NCI-H2227 treated with DMSO at 0.1 percent for 48 hours (cell line): ENCODE results near the gene NOX1.
A peak's percentile ranks its signal among the peaks of the same experiment; 100 is the strongest.

Experiments
- DNase-seq: peaks from one replicate; lab custom pipeline; 2025; lab: John Stamatoyannopoulos, UW

The NOX1 gene

GRCh38 chrX:100874325-100874724, at the start of gene NOX1:
Gene NOX1 (minus strand): TSS chrX:100874359. CDS start chrX:100874139, 220 bp downstream.
- no peak for DNase-seq

GRCh38 chrX:100915562-100915961, 41.4 kb upstream of the NOX1 start:
- no peak for DNase-seq

DNA sequence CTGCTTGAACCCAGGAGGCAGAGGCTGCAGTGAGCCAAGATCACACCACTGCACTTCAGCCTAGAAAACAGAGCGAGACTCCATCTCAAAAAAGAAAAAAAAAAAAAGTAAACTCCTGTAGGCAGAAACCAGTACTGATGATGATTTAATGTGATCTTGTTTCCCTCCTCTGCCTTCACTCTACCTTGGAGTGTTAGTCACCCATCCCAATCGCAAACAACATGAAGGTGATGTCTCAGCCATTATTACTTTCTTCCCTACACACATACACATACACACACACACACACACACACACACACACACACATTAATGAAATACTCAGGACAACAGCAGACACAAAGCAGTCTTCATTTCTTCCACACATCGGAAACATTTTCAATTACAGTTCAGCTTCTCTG, 39.0 kb upstream of the NOX1 start:
- no peak for DNase-seq

- DNase-seq = no peak
Measured at GRCh38 chrX:100911731-100912130, 37.6 kb upstream of the NOX1 start.

- DNase-seq = no peak
Measured at GRCh38 chrX:100905620-100906019, 31.5 kb upstream of the NOX1 start.

DNA sequence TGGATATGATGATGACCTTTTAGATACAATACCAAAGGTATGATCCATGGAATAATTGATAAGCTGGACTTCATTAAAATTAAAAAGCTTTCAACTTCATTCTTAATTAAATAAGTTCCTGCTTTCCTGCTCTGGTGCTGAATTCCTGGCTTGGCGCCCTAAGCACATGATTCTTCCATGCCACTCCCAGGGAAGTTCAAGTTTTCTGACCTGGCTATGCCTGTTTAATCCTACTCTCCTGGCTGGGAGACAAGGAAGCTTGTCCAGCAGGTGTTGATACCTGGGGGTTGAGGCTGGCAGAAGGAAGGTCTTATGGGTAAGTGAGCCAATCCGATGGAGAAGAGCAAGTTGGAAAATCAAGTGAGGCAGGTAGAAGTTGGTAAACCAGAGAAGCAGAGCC, 30.3 kb upstream of the NOX1 start:
- DNase-seq = no peak

DNA sequence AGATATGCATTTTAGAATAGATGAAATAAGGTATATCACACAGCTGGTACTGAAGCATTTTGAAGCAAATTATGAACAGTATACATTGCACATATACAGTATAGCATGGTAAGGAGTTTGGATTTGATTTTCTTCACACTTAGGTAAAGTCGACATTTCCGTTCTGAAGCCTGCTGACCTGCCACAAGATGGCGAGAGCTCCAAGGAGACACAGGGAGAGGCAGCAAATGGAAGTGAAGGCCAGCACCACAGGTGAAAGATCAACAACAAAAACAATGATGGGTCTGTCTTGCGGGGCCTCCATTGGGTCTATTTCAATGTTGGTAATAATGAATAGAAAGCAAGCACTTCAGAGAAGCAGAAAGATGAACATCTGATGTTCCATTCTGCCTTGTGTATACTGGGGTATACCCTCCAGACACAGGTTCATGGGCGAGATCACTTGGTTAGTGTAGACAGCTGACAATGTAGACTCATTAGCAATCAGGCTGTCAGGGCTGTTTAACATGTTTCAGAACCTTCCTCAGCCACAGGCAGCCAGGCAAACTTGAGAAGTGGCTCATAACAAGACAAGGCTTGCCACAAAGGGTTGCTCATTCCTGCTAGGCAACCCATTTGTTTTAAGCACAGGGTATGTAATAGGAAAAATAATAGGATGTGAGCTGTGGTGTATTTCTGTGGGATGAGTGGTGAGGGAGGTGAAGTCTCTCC, 21.4 kb upstream of the NOX1 start:
- DNase-seq = peak; percentile 24

- no peak for DNase-seq
Measured at GRCh38 chrX:100883654-100884053, 9.5 kb upstream of the NOX1 start.

GRCh38 chrX:100880368-100880767, 6.2 kb upstream of the NOX1 start:
- no peak for DNase-seq

DNA sequence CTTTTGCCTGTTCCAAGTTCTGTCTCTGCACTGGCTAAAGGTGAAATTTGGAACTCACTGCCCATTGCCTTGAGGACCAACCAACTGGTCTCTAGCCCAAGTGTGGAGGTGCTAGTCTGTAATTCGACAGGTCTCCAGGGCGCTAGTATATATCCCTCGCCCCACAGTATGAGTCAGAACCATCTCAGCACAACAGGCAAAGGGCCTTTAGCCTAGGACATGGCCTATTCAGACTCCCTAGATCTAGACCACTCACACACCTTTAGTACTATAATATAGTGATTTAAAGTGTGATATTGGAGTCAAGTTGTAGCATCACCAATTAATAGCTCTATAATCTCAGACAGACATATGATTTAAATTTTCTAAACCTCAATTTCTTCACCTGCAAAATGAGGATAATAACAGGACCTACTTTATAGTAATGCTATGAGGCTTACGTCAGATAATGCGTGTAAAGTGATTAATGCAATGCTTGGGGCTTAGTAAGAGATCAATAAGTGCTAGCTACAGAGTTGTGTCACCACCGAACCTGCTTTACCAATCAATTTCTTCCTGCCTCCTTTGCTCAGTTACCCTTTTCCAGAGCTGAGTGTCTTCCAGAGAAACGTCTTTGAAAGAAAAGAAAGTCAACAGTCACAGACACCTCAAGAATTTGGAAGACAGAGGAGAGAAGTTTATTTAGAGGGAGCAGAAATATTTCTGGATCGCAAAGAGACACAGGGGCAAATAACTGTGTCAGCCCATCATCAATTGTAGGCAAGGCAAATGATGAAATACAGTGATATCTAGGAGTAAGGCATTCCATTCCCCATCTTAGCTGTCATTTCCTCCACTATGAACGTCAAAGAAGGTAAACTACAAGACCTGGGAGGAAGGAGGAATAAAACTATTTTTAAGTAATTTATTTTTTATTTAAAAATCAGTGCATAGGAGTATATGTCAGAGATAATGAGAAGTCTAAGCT, 2.3 kb downstream of the NOX1 start:
- no peak for DNase-seq

- DNase-seq = no peak
Measured at GRCh38 chrX:100870527-100870926, 3.6 kb downstream of the NOX1 start.

DNA sequence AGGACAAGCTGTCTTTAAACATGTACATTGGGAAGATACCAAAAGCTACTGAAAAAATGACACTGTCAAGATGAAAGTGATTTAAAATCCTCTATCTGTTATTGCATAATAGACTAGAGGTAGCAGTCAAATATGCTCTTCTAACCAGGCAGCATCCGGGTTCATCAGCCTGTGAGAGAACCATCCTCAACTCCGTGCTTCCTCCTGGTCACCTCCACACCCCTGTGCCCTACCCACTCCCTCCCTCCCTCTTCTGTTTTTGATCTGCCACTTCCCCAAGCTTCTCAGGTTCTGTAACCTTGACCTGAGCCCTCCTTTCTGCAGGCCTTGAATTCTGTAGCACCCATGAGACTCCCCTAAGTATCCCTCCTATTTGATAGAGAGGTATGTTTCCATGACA, 5.9 kb downstream of the NOX1 start:
- no peak for DNase-seq

DNA sequence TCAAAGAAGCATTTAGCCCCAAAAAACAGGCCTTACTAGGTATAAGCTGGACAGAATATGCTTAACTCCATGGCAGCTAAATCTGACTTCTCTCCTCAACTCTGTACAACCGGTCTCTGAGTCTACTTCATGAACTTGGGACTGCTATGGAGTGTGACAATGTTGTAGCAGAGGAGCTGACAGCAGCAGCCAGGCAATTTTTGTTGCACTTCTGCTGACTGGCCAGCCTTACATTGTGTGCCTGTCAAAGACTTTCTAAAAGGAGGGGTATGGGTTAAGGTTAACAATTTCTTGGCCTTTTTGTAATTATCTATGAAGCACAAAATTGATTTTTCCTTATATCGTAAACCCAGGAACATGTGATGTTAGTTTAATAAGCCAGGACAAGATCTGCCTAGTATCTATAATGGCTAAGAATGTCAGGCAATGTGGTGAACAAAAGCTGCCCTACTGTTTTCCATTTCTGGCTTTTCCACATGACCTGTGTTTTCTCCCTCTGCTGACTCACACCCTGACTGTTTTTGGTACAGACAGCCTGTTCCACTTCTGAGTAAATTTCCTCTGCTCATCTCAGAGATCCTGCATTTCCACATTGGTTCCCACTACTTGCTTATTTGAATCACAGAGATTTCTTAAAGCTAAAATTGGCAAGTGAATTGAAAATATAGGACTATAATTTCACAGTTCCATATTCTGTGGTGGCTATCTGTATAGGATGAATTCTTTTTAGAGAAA, 9.3 kb downstream of the NOX1 start:
- peak; percentile 25 for DNase-seq

- DNase-seq = no peak
Measured at GRCh38 chrX:100863326-100863864, 10.8 kb downstream of the NOX1 start.

GRCh38 chrX:100852810-100853209, 21.3 kb downstream of the NOX1 start:
- DNase-seq = no peak

- DNase-seq = no peak
Measured at GRCh38 chrX:100850317-100850716, 23.8 kb downstream of the NOX1 start.

- no peak for DNase-seq
Measured at GRCh38 chrX:100831219-100831946, 42.8 kb downstream of the NOX1 start.

DNA sequence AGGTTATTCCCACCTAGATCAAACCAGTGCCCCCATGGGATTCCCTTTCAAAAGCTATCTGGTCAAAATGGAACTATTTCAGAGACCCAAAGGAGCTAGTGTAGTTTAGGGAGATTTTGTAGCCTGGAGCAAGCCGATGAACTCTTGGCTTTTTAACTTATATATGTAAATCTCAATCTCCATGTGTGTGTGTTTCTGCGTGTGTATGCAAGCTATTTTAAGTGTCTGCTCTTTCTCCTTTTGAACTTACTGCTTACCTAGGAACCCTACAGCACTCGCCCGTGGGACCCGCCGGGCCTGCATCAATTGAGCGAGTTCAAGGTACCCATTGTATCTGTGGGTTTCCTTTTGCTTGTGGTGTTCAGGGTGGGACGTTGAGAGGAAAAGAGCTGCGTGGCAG, 43.6 kb downstream of the NOX1 start:
- DNase-seq = no peak

- no peak for DNase-seq
Measured at GRCh38 chrX:100830143-100830542, 44.0 kb downstream of the NOX1 start.

DNA sequence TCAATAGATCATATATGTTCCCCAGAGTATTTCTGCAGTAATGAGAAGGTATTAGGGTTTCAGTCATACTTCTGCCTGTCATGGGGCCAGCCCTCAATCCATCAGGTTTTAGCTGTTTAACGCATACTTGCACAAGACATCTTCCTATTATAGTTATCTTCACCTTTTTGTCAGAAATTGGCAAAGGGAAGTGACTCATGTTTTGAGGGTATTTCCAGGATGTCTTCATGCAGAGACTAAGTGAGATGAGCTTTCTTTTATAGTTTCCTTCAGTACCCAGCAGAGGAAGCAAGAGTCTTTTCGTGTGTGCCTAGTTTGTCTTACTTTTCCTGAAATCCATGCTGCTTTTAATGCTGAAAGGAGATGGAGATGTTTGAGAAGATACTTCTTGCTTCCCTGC, 44.4 kb downstream of the NOX1 start:
- DNase-seq = no peak

DNA sequence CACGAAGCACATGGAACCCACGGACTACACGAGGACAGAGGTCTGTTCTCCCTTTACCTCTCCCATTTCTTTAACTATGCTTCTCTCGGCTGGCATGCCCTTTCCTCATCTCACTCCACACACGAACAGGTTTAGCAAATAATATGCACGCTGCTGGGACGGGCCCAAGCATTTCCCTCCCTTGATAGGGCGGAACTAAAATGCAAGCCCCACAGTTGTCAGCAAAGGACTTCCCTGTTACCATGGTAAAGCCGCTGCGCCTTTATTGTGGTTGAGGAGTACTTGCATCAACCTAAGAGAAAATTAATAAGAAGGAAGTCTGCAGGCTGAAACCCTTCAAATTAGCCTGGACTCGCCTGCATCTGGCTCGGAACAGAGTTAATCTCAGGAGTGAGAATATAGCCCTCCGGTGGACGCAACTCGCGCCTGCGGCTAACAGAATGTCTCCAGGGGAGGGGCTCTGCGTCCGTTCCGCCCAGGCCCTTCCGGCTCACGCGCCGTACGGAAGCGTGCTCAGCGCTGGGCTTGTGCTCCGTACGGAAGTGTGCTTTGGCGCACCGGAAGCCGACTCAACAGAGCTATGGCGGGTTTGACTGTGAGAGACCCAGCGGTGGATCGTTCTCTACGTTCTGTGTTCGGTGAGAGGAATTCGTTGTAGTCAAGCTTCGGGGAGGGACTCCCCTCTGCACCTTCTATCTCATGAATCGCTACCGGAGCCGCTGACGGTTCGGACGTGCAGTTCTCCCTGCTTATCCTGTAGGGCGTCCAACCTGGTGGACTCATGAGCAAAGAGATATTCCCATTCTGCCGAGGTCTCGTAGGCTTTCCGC, 54.1 kb downstream of the NOX1 start, which contains the start of gene CSTF2:
TSS of gene CSTF2 (plus strand) at position 555 of the 830 bp plus-strand sequence. CDS start at position 581, 26 bp downstream.
- peak; percentile 91 for DNase-seq
